HEK293 (cell line): ENCODE data around the gene NPR3.

Experiments used
- CTCF ChIA-PET: fragments of 350-600 bp; formaldehyde crosslinking; extraction: SDS; loops from one replicate; lab custom pipeline; 2021; ENCODE audit warnings: antibody characterized with exemption; lab: Yijun Ruan, JAX
- POLR2A ChIA-PET: fragments of 300-600 bp; formaldehyde crosslinking; extraction: SDS; loops from one replicate; lab custom pipeline; 2020; ENCODE audit warnings: antibody characterized with exemption, inconsistent platforms; lab: Yijun Ruan, JAX
- H3K27ac ChIP-seq: fragments of 200-500 bp; sonication (Bioruptor generic); 2 replicates; pipeline ENCODE4 v1.5.1; 2014; ENCODE audit warnings: low read depth, low read length, control low read depth, inconsistent platforms; ENCODE audit errors: extremely low read depth
- H3K36me3 ChIP-seq, 2 experiments: fragments of 200-500 bp in 1 of 2; sonication (Bioruptor generic) in 1 of 2; 1 replicate in 1 of 2; 2 replicates in 1 of 2; pipeline ENCODE4 v1.5.1; 2014 to 2017; ENCODE audit warnings: inconsistent platforms in 2 of 2, low read length in 2 of 2; ENCODE audit not compliant: control insufficient read depth in 2 of 2, insufficient read depth in 1 of 2
- H3K4me1 ChIP-seq: fragments of 200-500 bp; sonication (Bioruptor generic); 2 replicates; pipeline ENCODE4 v1.5.1; 2014; ENCODE audit warnings: mild to moderate bottlenecking, low read length, inconsistent platforms; ENCODE audit not compliant: control insufficient read depth, insufficient read depth
- H3K4me3 ChIP-seq: 2 replicates; pipeline ENCODE4 v1.5.1; 2011; ENCODE audit warnings: low read depth, mild to moderate bottlenecking, control low read depth, low read length, moderate library complexity
- H3K9me3 ChIP-seq: fragments of 200-500 bp; sonication (Bioruptor generic); 2 replicates; pipeline ENCODE4 v1.5.1; 2014; ENCODE audit warnings: low read depth, low read length, inconsistent platforms; ENCODE audit not compliant: control insufficient read depth, insufficient read depth
- ATF2 ChIP-seq: fragments of 450-650 bp; formaldehyde crosslinking; IDR thresholded peaks from 2 replicates; pipeline ENCODE4 v1.5.1; 2016; ENCODE audit warnings: missing biosample characterization, missing genetic modification characterization, low read depth
- HOXC10 ChIP-seq: sonication (generic); formaldehyde crosslinking; IDR thresholded peaks from 2 replicates; pipeline ENCODE4 v1.8.1; 2023; ENCODE audit warnings: mild to moderate bottlenecking, missing genetic modification reagents
- IKZF3 ChIP-seq: fragments of 450-650 bp; IDR thresholded peaks from 2 replicates; pipeline ENCODE4 v1.5.0; 2018; ENCODE audit warnings: missing biosample characterization, mild to moderate bottlenecking, missing genetic modification characterization, moderate library complexity
- KLF1 ChIP-seq: fragments of 450-650 bp; formaldehyde crosslinking; IDR thresholded peaks from 2 replicates; pipeline ENCODE4 v1.5.1; 2016; ENCODE audit warnings: missing biosample characterization, missing genetic modification characterization
- OVOL3 ChIP-seq: fragments of 450-650 bp; formaldehyde crosslinking; IDR thresholded peaks from 2 replicates; pipeline ENCODE4 v1.5.1; 2016; ENCODE audit warnings: missing biosample characterization, missing genetic modification characterization
- PRDM10 ChIP-seq: fragments of 450-650 bp; formaldehyde crosslinking; IDR thresholded peaks from 2 replicates; pipeline ENCODE4 v1.5.1; 2016; ENCODE audit warnings: missing biosample characterization, missing genetic modification characterization
- SALL2 ChIP-seq: fragments of 450-650 bp; formaldehyde crosslinking; IDR thresholded peaks from 2 replicates; pipeline ENCODE4 v1.5.0; 2017; ENCODE audit warnings: missing biosample characterization, mild to moderate bottlenecking, missing genetic modification characterization, borderline replicate concordance
- TSHZ1 ChIP-seq: fragments of 450-650 bp; formaldehyde crosslinking; IDR thresholded peaks from 2 replicates; pipeline ENCODE4 v1.5.1; 2016; ENCODE audit warnings: missing biosample characterization, missing genetic modification characterization, borderline replicate concordance
- YY2 ChIP-seq: fragments of 450-650 bp; formaldehyde crosslinking; IDR thresholded peaks from 2 replicates; pipeline ENCODE4 v1.5.1; 2016; ENCODE audit warnings: missing biosample characterization, missing genetic modification characterization
- ZBTB10 ChIP-seq: fragments of 450-650 bp; formaldehyde crosslinking; IDR thresholded peaks from 2 replicates; pipeline ENCODE4 v1.5.1; 2016; ENCODE audit warnings: missing biosample characterization, missing genetic modification characterization
- ZBTB21 ChIP-seq: fragments of 450-650 bp; formaldehyde crosslinking; IDR thresholded peaks from 2 replicates; pipeline ENCODE4 v1.5.1; 2017; ENCODE audit warnings: missing biosample characterization, missing genetic modification characterization
- ZBTB49 ChIP-seq: fragments of 450-650 bp; formaldehyde crosslinking; IDR thresholded peaks from 2 replicates; pipeline ENCODE4 v1.5.1; 2016; ENCODE audit warnings: missing biosample characterization, missing genetic modification characterization, low read depth
- ZFP41 ChIP-seq: fragments of 450-650 bp; formaldehyde crosslinking; IDR thresholded peaks from 2 replicates; pipeline ENCODE4 v1.5.1; 2016; ENCODE audit warnings: missing biosample characterization, missing genetic modification characterization, borderline replicate concordance
- ZNF175 ChIP-seq: fragments of 450-650 bp; formaldehyde crosslinking; IDR thresholded peaks from 2 replicates; pipeline ENCODE4 v1.5.1; 2016; ENCODE audit warnings: missing biosample characterization, missing genetic modification characterization
- ZNF248 ChIP-seq: fragments of 450-650 bp; formaldehyde crosslinking; IDR thresholded peaks from 2 replicates; pipeline ENCODE4 v1.5.1; 2017; ENCODE audit warnings: missing biosample characterization, missing genetic modification characterization
- ZNF354C ChIP-seq: fragments of 450-650 bp; formaldehyde crosslinking; IDR thresholded peaks from 2 replicates; pipeline ENCODE4 v1.5.1; 2016; ENCODE audit warnings: missing biosample characterization, missing genetic modification characterization, low read depth, borderline replicate concordance
- ZNF585B ChIP-seq: fragments of 450-650 bp; formaldehyde crosslinking; IDR thresholded peaks from 2 replicates; pipeline ENCODE4 v1.5.1; 2016; ENCODE audit warnings: missing biosample characterization, missing genetic modification characterization
- ZNF596 ChIP-seq: fragments of 450-650 bp; IDR thresholded peaks from 2 replicates; pipeline ENCODE4 v1.5.0; 2018; ENCODE audit warnings: missing biosample characterization, mild to moderate bottlenecking, missing genetic modification characterization, moderate library complexity
- ZNF623 ChIP-seq: fragments of 450-650 bp; formaldehyde crosslinking; IDR thresholded peaks from 2 replicates; pipeline ENCODE4 v1.5.1; 2016; ENCODE audit warnings: missing biosample characterization, missing genetic modification characterization
- ZNF626 ChIP-seq: fragments of 450-650 bp; sonication (Bioruptor Pico); formaldehyde crosslinking; IDR thresholded peaks from 2 replicates; pipeline ENCODE4 v1.5.1; 2018; ENCODE audit warnings: missing biosample characterization, missing genetic modification characterization, inconsistent platforms
- ZNF747 ChIP-seq: fragments of 450-650 bp; formaldehyde crosslinking; IDR thresholded peaks from 2 replicates; pipeline ENCODE4 v1.5.1; 2016; ENCODE audit warnings: missing biosample characterization, missing genetic modification characterization
- ZNF830 ChIP-seq: fragments of 450-650 bp; IDR thresholded peaks from 2 replicates; pipeline ENCODE4 v1.5.0; 2018; ENCODE audit warnings: missing biosample characterization, missing genetic modification characterization, low read depth, mild to moderate bottlenecking, moderate library complexity
- ZSCAN23 ChIP-seq: fragments of 450-650 bp; formaldehyde crosslinking; IDR thresholded peaks from 2 replicates; pipeline ENCODE4 v1.5.1; 2016; ENCODE audit warnings: missing biosample characterization, missing genetic modification characterization

Gene NPR3

GRCh38 chr5:32834251-32834650 lies 123.1 kb downstream of the NPR3 start:
- ChIA-PET POLR2A (no interaction called here), CTCF (no interaction called here)
- Histone ChIP-seq H3K4me1 (no peaks in the 10 kb centered on the region), H3K27ac (no peak overlapping the region), H3K36me3 (no peaks in the 10 kb centered on the region), H3K9me3 (no peaks in the 10 kb centered on the region), H3K4me3 (no peak overlapping the region)
- TF ChIP-seq ZBTB10, result no peak
- no peak for TF ChIP-seq SALL2 (tag by site-specific recombination)
- no peak for TF ChIP-seq ZNF354C
- TF ChIP-seq ZNF248 (tag by site-specific recombination), result no peak
- no peak for TF ChIP-seq HOXC10 (CRISPR knock-in tag)
- no peak for TF ChIP-seq ZBTB49 (tag by site-specific recombination)
- no peak for TF ChIP-seq ZNF830 (tag by site-specific recombination)
- TF ChIP-seq ZNF623 (tag by site-specific recombination), result no peak
- no peak for TF ChIP-seq OVOL3 (tag by site-specific recombination)
- no peak for TF ChIP-seq YY2 (tag by site-specific recombination)
- TF ChIP-seq ZNF747 (tag by site-specific recombination), result no peak
- no peak for TF ChIP-seq KLF1 (tag by site-specific recombination)
- no peak for TF ChIP-seq ZFP41 (tag by site-specific recombination)

- POLR2A ChIA-PET, result no interaction called here
- CTCF ChIA-PET, result no interaction called here
- H3K4me3 ChIP-seq, result no peak overlapping the region
- no peaks in the 10 kb centered on the region for H3K4me1 ChIP-seq
- no peaks in the 10 kb centered on the region for H3K36me3 ChIP-seq
- H3K27ac ChIP-seq, result no peak overlapping the region
- no peaks in the 10 kb centered on the region for H3K9me3 ChIP-seq
- no peak for TF ChIP-seq ZNF248 (tag by site-specific recombination)
- no peak for TF ChIP-seq ZNF175 (tag by site-specific recombination)
- no peak for TF ChIP-seq ZNF585B
- no peak for TF ChIP-seq ZNF626 (tag by site-specific recombination)
- TF ChIP-seq ZSCAN23 (tag by site-specific recombination), result no peak
- TF ChIP-seq IKZF3 (tag by site-specific recombination), result no peak
- no peak for TF ChIP-seq ZNF596 (tag by site-specific recombination)
- no peak for TF ChIP-seq ZBTB21 (tag by site-specific recombination)
- no peak for TF ChIP-seq ATF2 (tag by site-specific recombination)
- no peak for TF ChIP-seq PRDM10 (tag by site-specific recombination)
- no peak for TF ChIP-seq TSHZ1 (tag by site-specific recombination)
Observed at GRCh38 chr5:32836176-32836575, 125.1 kb downstream of the NPR3 start.
